GM18499 (cell line): Measurements from ENCODE around the gene ZCCHC12.

Source experiments
- ATAC-seq: cut with Tn5 transposase; IDR thresholded peaks from one replicate; pipeline ENCODE4 v1.9.1; 2021; ENCODE audit warnings: moderate number of reproducible peaks; ENCODE audit not compliant: insufficient read depth, unreplicated experiment

Gene ZCCHC12

DNA sequence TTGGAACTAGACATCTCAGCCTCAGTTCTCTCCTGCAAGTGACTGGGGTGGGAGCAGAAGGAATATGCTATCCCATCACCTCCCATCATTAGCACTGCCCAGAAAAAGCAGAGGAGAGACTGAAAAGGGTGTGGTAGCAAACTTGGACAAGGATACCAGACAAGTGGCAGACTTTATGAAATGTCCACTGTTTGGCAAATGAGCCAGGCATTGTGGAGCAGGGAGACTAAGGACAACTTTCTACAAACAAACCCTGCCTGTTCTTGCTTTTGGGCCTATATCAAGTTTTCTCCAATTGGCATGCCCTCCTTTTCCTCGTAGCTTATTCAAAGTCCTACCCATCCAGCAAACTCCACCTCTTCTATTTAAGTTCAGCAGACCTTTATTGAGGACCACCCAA is 41.6 kb downstream of the ZCCHC12 start:
- ATAC-seq = no peak

DNA sequence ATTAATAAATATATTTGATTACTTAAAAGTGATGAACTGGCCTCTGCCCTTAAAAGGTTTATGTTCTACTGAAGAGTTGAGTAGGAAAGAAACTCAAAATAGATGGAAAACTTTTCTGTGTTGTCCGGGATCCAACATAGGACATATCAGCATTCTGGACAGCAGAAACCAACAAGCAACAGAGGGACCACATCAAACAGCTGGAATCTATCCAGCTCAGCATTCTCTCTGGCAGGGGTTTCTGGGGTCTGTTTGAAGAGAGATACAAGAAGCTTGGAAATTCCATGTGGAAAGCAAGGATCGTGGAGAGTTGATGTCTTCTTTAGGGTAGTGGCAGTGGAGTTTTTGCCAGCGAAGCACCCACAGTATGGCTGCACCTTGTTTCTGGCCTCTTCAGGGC is 43.6 kb downstream of the ZCCHC12 start:
- ATAC-seq = no peak

DNA sequence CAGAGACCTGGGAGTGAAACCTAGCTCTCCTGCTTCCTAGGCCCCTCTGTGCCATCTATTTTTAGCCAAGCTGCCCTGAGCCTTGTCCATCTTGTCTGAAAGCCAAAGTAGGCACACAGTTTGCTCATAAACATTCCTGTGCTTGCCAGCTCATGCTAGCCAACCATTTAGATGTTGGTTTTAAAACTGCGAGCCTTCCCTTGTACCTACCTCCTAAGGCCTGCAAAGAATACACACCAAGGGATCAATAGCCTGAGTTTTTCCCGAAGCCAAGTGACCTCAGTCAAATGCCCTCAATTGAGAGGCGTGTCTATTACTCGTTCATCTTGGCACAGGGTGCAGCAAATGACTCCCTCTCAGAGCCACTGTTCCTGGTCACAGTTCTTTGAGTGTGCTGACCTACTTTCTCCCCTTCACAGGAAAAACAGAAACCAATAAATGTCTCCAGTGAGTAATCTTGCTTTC is 48.5 kb downstream of the ZCCHC12 start:
- ATAC-seq = no peak
